ENCODE measurements around the gene RPL10.

The RPL10 gene

DNA sequence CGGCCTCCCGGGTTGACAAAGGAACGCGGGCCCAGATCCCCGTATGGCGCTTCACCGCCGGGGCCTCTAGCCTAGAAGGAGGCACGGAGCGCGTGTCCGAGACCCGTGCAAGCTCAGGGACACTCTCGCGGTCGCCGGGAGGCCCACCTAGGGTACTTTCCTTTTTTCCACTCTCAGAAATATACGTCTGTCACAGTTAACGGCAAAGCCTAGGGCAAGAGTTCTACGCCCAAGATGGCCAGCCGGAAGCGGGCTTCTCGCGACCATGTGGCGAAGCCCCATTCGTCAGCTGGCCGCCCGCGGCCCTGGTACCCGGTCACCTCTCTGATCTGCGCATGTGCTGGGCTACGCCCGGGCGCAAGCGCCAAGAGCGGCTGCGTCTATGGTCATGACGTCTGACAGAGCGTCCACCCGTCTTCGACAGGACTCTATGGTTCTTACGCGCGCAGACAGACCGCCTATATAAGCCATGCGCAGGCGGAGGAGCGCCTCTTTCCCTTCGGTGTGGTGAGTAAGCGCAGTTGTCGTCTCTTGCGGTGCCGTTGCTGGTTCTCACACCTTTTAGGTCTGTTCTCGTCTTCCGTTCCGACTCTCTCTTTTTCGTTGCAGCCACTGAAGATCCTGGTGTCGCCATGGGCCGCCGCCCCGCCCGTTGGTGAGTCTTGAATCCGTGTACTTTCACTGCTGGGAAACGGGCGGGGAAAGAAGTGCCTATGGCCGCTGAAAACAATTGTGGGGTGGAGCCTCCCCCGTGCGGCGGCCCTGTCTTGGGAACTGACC is at the start of gene RPL10:
TSS of gene RPL10 (plus strand) at position 490 of the 780 bp plus-strand sequence. CDS start at position 633, 143 bp downstream.
- POLR2A ChIA-PET, result interaction anchor here (0.7 to 3.7 kb wide), 12 partner anchors 9 to 149 kb away, joined by 3 to 15 read pairs (median 4); partner anchors contain the start of genes ATP6AP1, DNASE1L1, IKBKG and SLC10A3
- TF ChIP-seq, protein P1, sequence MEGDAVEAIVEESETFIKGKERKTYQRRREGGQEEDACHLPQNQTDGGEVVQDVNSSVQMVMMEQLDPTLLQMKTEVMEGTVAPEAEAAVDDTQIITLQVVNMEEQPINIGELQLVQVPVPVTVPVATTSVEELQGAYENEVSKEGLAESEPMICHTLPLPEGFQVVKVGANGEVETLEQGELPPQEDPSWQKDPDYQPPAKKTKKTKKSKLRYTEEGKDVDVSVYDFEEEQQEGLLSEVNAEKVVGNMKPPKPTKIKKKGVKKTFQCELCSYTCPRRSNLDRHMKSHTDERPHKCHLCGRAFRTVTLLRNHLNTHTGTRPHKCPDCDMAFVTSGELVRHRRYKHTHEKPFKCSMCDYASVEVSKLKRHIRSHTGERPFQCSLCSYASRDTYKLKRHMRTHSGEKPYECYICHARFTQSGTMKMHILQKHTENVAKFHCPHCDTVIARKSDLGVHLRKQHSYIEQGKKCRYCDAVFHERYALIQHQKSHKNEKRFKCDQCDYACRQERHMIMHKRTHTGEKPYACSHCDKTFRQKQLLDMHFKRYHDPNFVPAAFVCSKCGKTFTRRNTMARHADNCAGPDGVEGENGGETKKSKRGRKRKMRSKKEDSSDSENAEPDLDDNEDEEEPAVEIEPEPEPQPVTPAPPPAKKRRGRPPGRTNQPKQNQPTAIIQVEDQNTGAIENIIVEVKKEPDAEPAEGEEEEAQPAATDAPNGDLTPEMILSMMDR (IDR thresholded peaks at IDR 0.05; ENCODE audit: insufficient read depth, low read length, missing control alignments), result no peak
- H3K4me3 ChIP-seq (ENCODE audit: low read depth, low read length), result peak within 1 kb of the TSS; percentile 79
- DNase-seq (ENCODE audit: low read depth, low spot score), result peak; percentile 88
- CTCF ChIA-PET, result interaction anchor here (0.6 to 2.8 kb wide), 7 partner anchors 10 to 136 kb away, joined by 3 to 12 read pairs (median 5); partner anchors contain the start of genes DNASE1L1 and FLNA

DNA sequence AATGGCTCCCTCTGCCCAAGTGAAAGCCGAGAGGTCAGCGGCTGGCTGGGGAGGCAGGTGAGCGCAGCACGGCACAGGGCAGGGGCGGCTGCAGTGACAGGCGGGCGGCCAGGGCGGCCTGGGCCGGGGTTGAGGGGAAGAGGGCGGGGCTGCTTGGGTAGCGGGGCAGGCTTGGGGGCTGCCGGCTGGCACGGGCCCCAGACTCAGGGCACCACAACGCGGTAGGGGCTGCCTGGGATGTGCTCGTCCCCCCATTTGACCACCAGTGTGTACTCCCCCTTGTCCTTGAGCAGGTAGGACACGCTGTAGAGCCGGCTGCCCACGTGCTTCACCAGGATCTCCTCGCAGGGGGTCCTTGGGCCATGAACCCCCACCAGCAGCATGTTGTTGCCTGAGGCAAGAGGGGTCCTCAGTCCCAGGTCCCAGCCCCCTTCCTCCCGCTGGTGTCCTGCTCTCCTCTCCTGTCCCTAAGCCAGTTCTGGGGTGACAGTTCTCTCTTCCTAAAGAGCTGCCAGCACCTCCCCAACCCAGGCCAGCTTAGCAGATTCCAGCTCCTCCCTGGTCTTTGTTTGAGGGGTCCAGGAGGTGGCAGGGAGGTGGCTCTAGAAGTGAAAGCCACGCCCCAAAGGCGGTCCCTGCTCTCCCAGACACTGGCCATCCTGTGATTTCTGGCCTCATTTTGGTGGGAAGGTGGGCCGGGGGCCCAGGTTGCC is 49.4 kb upstream of the RPL10 start:
- H3K4me3 ChIP-seq (ENCODE audit: low read depth, low read length), result no peak overlapping the region
- ChIA-PET CTCF (no interaction called here), POLR2A (interaction anchor here (0.9 to 1.2 kb wide), 2 partner anchors 12 to 30 kb away, joined by 3 to 4 read pairs; partner anchors contain the start of gene EMD)
- DNase-seq (ENCODE audit: low read depth, low spot score), result no peak
- TF ChIP-seq, protein P1 (IDR thresholded peaks at IDR 0.05; ENCODE audit: insufficient read depth, low read length, missing control alignments), result no peak

DNA sequence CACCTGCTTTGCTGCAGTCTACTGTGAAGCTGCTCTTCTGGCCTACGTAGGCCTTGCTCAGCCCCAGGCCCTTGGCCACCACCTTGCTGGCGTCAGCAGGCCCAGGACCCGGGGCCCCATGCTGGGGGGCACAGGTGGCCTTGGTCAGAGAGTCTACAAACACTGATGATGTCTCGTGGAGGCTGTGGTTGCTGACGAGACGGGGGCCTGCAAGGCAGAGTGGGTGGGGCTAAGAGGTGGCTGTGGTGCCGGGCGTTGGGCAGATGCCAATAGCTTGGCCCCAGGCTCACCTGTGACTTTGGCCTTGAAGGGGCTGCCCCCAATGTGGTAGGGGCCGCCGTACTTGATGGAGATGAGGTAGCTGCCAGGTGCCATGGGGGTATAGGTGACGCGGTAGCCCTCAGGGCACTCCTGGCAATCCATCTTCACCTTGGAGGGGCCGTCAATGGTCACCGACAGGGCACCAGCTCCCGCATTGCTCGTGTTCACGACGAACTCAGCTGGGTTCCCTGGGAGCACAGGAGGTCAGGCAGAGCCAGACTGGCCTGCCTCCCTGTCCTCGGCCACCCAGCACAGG is 48.7 kb upstream of the RPL10 start:
- TF ChIP-seq, protein P1 (IDR thresholded peaks at IDR 0.05; ENCODE audit: insufficient read depth, low read length, missing control alignments), result no peak
- no peak overlapping the region for H3K4me3 ChIP-seq (ENCODE audit: low read depth, low read length)
- CTCF ChIA-PET, result no interaction called here
- DNase-seq (ENCODE audit: low read depth, low spot score), result no peak
- POLR2A ChIA-PET, result interaction anchor here (0.9 to 1.2 kb wide), 2 partner anchors 11 to 30 kb away, joined by 3 to 4 read pairs; partner anchors contain the start of gene EMD

DNA sequence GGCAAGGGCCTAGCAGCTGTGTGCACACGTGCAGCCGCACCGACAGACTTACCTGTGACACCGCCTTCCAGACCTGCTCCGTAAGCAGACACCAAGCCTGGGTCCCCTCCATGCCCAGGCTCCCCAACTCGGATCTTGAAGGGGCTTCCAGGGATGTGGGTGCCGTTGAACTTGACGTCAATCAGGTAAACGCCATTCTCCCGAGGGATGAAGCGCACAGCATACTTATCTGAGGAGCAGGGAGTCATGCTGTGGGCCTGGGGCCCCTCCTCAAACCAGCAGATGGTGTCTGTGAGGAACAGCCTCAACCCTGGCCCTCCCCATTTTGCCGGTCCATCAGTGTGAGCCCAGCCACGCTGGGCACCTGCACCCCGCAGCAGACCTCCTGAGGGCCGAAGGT is 48.2 kb upstream of the RPL10 start:
- CTCF ChIA-PET, result no interaction called here
- TF ChIP-seq, protein P1 (IDR thresholded peaks at IDR 0.05; ENCODE audit: insufficient read depth, low read length, missing control alignments), result no peak
- POLR2A ChIA-PET, result interaction anchor here (0.9 kb wide), 1 partner anchor 10 kb away, joined by 3 read pairs; no protein-coding TSS in a partner anchor
- H3K4me3 ChIP-seq (ENCODE audit: low read depth, low read length), result no peak overlapping the region
- DNase-seq (ENCODE audit: low read depth, low spot score), result no peak

DNA sequence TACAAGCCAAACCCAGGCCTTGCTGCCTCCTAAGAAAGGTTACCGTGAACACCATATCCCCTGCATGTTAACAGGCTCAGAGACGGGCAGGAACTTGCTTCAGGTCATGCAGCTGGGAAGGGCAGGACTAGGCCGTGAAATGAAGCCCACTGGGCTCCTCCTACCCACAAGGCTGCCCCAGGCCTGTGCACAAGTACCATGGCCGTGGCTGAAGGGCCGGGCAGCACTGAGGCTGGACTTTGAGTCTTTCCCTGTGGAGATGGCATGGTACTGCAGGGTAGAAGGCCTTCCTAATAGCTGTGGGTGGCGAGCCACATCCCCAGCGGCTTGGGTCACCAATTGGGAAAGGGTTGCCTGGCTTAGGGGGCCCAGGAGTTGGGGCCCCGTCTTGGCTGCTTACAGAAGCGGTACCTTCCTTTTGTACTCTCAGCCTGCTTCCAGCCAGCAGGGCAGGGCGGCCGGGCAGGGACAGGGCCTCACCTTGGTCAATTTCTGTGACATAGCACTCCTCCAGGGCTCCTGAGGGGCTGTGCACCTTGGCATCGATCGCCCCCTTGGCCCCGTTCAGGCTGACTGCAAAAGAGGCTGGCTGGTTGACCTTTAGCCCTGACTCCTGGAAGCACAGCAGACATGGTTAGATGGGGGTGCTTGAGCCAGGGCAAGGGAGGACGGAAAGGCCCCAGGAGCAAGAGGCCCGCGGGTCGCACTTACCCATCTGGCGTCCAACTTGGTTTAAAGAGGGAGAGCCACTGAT is 47.6 kb upstream of the RPL10 start:
- H3K4me3 ChIP-seq (ENCODE audit: low read depth, low read length), result no peak overlapping the region
- TF ChIP-seq, protein P1 (IDR thresholded peaks at IDR 0.05; ENCODE audit: insufficient read depth, low read length, missing control alignments), result no peak
- POLR2A ChIA-PET, result no interaction called here
- no peak for DNase-seq (ENCODE audit: low read depth, low spot score)
- CTCF ChIA-PET, result no interaction called here
